Renal cortex interstitium (tissue), 11 donors: ENCODE data around the gene C19orf47. TPM values are rescaled to one million over a fixed set of nuclear protein-coding genes. Genes with fewer than 3 reads are reported as not detected.
A peak's percentile ranks its signal among the peaks of the same experiment; 100 is the strongest.
"Not testable (repeated sequence)": the region's sequence is repeated elsewhere in the genome, so short reads cannot be mapped to it uniquely, and the experiment has no call there.

Source experiments
- DNase-seq, 11 donors: peaks; one replicate each; pipeline ENCODE4 v3.0.0-alpha.2; 2013; ENCODE audit warnings: low read depth in 9 of 11, low spot score in 4 of 11; ENCODE audit errors: extremely low read depth in 1 of 11
- polyA plus RNA-seq, 3 donors: library from polyadenylated mRNA; unstranded; fragments of 120-200 nt; gene quantifications; one replicate each; pipeline ENCODE4 v1.2.1, GENCODE V29; 2013; ENCODE audit not compliant: insufficient read length in 3 of 3

The C19orf47 gene
- polyA plus RNA-seq, 3 donors = 8.3 to 18.0 (median 14.5) TPM

GRCh38 chr19:40360708-40361241 is 12.6 kb upstream of the C19orf47 start:
- DNase-seq = no peak

- no peak for DNase-seq
Measured at GRCh38 chr19:40360020-40360707, 12.0 kb upstream of the C19orf47 start.

- no peak for DNase-seq
Measured at GRCh38 chr19:40358773-40359172, 10.6 kb upstream of the C19orf47 start.

- DNase-seq = no peak
Measured at GRCh38 chr19:40357640-40358039, 9.4 kb upstream of the C19orf47 start.

GRCh38 chr19:40356681-40357595 is 8.7 kb upstream of the C19orf47 start:
- DNase-seq = no peak

- no peak for DNase-seq
Measured at GRCh38 chr19:40355975-40356680, 7.9 kb upstream of the C19orf47 start.

- peak in 4 of 11 donors; percentile 25 to 49 (median 30) for DNase-seq
Measured at GRCh38 chr19:40348961-40349507, 837 bp upstream of the C19orf47 start.

GRCh38 chr19:40344422-40344821 is 3.8 kb downstream of the C19orf47 start:
- no peak for DNase-seq

- no peak for DNase-seq
Measured at GRCh38 chr19:40342644-40343311, 5.4 kb downstream of the C19orf47 start.

GRCh38 chr19:40341601-40342482 is 6.4 kb downstream of the C19orf47 start:
- no peak for DNase-seq

- no peak for DNase-seq
Measured at GRCh38 chr19:40339018-40339728, 9.0 kb downstream of the C19orf47 start.

- no peak for DNase-seq
Measured at GRCh38 chr19:40337594-40337993, 10.6 kb downstream of the C19orf47 start.

- DNase-seq = no peak
Measured at GRCh38 chr19:40337107-40337506, 11.1 kb downstream of the C19orf47 start.

GRCh38 chr19:40336601-40336900 is 11.6 kb downstream of the C19orf47 start:
- DNase-seq = no peak

GRCh38 chr19:40335855-40336600 is 12.2 kb downstream of the C19orf47 start:
- no peak for DNase-seq

GRCh38 chr19:40335101-40335500 is 13.1 kb downstream of the C19orf47 start:
- DNase-seq = no peak

- not testable (repeated sequence) for DNase-seq
Measured at GRCh38 chr19:40333083-40333482, 15.1 kb downstream of the C19orf47 start.
